Activated CD4-positive, alpha-beta T cell treated with anti-CD3 and anti-CD28 coated beads, Interleukin-2, amount 50 U/mL, for 1 hour (primary cell): Measurements from ENCODE around the gene SCN5A.

ENCODE experiments used
- DNase-seq: peaks from one replicate; pipeline ENCODE4 v3.0.0-alpha.2; 2020

The SCN5A gene

DNA sequence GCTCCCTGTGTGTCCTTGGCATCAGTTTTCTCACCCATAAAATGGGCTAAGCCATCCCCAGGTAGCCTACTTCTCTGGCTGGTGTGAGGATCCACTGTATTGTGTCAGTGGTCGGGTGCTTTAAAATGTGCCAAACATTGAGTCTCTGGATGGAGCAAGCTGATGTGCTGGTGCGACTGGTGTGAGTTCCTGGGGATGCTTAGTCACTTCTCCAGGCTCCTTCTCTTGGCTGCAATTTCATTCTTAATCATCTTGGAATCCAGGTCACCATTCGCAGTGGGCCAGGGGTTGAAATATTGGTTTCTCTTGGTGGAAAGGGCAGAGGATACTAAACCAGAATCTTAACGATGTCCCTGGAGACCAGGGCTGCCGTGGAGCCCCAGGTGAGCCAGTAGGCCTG lies 29.3 kb downstream of the SCN5A start:
- DNase-seq = no peak

DNA sequence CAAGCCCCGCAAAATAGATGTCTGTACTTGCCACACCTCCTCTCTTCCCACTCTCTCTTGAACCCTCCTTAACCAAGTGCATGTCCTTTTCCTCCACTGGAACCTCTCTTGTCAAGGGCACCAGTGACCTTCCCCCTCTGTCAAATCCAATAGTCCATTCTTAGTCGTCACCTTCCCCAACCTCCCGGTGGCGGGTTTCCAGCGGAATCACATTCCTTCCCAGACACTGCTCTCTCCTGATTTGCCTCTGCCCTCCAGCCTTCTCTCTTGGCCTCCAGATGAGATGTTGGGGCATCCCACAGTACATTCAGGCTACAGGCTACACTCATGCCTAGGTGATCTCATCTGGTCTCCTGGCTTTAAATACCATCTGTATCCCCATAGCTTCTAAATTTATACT lies 31.1 kb downstream of the SCN5A start:
- no peak for DNase-seq

DNA sequence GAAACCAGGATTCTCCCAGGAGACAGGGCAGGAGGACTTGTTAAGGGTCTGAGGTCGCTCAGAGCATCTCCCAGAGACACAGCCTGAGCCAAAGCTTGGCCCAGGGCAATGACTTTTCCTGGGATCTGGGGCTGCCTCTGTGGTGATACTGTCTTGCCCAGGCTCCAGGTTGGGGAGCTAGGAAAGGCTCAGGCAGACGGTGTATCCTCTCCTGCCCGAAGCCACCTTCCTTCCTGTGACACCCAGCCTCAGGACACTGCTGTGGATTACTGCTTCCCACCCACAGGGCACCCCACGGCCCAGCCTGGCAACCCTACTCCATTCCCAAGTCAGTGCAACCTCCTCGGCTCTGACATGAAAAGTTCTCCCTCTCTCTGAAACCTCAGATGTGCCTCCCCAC lies 31.9 kb downstream of the SCN5A start:
- DNase-seq = no peak

DNA sequence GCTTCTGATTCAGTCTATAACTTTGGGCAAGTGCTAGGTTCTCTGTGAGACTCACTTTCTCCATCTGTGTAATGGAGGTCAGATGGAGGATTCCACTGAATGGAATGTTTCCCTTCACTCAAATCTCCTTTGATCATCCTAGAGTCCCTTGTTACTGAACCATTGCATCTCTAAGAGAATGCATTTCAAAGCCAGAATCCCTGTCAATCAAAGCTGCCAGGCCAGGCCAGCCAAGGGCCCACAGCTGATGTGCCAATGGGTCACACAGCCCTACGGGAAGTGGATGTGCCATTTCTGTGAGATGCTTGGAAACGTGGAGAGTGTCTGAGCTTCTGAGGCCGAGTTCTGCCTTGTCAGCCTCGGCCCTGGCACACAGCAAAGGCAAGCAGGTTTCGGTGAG lies 32.4 kb downstream of the SCN5A start:
- DNase-seq = no peak

DNA sequence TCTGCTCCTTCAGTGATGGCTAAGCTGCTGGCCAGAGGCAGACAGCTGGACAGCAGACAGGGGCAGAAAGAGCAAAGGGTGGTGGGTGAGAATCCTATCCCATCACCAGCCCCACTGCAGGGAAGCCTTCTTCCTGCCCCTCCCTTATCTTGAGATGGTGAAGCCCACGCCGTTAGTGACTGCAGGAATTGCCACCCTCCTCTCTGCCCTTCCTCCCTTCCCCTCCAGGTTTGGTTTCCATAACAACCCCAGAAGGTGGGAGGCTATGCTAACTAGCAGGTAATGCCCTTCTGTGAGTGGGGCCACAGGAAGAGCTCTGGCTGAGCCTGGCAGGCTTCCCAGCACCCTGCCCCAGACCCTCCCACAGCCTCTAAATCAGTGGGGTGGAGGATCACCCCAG lies 32.8 kb downstream of the SCN5A start:
- DNase-seq = no peak

DNA sequence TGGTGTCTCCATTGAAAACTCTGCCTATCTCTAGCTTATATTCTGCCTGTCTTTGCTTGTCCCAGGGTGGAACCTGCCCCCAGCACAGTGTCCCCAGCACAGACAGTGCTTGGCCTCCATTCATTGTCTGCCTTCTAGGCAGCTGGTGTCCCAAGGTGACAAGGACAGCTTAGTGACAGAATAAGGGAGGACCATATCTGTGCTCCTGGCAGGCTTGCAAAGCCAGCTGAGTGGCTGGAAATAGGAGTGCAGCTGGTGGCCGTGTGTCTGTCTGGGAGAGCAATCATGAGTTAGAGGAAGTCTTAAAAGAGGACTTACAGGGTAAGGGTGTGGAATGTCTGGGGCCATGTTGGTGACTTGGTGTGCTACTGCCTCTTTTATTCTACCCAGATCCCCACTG lies 33.4 kb downstream of the SCN5A start:
- DNase-seq = no peak

DNA sequence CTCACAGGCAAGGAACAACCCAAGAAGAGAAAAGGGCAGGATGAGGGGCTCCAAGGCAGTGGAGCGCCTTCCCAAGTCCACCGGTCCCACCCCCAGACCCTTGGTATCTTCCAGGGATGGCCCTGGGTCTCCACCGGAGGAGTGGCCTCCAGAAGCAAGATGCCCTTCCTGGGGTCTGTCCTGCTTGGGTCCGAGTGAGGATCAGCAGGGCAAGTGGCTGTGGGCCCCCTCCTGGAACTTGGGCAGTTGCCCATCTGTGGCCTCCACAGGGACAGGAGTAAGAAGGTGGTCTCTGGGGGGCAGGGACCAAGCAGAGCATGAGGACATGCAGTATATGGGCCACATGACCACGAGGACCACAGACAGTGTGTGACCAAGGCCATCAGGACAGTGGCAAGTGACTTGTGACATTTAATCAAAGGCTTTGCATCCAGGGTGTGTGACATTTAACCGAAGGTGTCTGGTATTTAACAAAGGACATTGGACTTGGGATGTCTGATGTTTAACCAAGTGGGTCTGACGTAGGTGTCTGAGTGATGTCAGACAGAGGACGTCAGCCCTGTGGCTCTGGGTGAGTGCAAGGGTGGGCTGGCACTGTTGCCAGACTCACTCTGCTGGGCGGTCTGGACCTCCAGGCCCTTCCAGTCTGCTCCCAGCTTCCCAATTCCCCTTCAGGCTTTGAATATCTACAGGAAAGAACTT lies 34.7 kb downstream of the SCN5A start:
- no peak for DNase-seq

DNA sequence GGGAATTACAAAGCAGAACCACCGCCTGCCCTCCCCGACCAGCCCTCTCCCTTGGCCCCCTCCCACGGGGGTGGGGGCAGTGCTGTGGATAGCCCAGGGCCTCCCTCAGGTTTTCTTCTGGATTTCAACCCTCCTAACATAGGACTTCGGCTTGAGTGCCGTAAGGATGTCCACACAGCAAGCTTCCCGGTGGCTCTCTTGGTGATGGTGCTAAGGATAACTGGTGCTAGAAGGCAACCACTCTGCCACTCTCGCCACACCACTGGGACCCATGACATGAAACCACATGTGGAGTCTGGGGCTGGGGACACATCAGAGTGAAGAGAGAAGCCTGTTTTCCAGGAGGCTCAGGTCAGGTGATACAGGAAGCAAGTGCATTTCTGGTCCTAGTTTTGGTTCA lies 35.4 kb downstream of the SCN5A start:
- DNase-seq = no peak

DNA sequence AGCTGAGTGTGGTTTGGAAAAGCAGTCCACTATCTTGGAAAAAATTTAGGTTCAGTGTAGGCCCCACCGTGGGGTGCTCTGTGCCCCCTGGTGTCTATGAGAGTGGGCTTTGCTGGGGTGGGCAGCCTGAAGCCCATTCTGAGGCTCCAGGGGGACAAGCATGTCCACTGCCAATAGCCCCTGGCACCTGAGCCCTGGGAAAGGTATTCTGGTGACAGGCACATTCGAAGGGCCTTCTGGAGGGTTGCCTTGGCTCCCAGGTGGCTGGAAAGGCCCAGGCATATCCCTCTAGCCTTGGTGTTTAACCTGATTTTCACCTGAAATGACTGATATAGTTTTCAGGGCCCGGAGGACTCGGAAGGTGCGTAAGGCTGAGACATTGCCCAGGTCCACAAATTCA lies 36.1 kb downstream of the SCN5A start:
- DNase-seq = no peak

DNA sequence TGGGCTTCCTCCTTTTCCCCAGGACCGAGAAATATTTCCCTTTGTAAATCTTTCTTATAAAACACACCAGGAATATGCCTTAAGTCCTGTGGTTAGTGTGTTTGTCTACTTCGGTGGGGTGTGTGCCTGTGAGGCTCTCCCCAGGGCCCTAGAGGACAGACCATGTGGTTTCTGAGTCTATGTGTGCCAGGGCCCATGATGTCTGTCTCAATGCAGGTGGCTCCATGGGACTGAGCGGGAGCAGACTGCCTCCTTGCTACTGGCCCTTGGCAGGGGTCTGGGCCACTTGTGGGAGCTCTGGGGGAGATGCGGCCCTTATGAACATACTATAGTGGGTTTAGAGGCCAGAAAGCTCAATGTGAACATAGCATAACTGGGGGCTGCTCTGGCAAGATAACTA lies 37.6 kb downstream of the SCN5A start:
- DNase-seq = no peak

DNA sequence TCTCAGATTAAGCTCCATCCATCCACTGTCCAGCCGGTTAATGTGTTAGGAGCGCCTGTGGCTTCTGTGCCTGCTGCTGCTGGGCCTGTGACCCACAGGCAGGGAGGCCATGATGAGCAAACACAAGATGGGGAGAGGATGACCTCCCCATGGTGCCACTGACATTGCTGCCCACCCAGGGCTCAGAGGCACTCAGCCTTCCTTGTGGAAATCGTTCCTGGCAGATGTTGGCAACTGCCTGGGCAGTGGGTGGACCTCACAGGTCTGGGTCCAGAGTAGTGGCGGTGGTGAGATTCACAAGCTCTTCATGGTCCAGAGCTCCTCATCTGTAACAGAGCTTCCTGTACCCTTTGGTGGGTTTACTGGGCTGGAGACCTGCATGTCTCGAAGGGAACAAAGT lies 38.6 kb downstream of the SCN5A start:
- no peak for DNase-seq

DNA sequence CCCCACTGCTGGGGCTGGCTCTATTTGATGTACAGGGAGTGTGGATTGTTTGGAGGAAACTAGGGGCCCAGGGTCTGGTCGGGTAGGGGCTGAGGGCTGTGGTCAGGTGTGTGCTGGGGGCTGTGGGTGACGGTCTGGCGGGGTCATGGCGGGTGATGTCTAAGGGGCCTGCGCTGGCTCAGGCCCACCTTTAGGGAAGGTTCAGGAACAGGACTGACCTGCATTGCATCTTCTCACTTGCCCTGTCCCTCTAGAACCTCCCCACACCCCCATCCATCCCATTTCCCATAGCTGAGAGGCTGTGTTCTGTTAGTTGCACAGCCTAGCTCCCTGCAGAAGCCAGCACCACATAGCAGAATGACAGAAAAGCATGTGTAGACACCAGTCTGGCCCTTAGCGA lies 39.1 kb downstream of the SCN5A start:
- no peak for DNase-seq

DNA sequence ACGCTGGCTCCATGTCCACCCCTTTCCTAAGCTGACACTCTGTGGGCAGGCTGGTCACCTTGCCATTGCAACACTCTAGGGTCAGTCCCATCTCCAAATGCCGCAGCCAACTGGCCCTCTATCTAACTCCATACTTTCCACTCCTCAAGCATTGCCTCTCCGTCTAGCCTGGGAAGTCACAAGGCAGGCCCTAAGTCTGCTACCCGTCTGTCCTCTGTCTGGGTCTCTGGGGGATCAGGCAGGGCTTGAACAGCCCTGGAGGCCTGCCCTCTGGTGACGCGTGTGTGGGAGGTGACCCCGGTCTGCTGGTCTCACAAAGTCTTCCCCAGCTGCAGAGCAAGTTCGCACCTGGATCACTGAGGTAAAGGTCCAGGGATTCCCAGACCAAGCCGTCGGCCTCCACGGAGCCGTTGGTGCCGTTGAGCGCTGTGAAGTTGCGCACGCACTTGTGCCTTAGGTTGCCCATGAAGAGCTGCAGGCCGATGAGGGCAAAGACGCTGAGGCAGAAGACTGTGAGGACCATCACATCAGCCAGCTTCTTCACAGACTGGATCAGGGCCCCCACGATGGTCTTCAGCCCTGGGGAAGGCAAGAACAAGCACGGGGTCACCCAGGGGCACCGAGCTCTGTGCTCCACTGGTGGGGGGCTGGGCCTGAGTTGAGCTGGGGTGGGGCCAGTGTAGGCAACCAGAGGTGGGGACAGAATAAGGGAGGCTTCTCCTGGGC lies 39.9 kb downstream of the SCN5A start:
- DNase-seq = no peak

DNA sequence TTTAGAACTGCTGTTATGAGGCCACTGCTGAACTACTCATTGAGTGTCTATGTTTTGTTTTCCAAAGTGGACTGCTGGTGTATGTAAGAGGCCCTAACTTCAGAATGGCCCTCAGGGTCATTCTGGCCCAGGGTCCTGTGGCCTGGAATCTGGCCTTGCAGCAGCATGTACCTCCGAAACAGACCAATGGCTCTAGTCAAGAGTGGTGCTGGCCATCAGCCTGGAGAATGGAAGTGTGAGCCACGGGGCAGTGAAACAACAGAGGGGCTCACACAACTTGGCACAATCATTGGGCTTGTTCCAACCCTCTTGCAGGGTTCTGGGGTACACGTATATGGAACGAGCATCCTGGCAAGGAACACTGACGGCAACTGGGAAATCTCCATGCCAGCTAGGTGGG lies 40.5 kb downstream of the SCN5A start:
- no peak for DNase-seq

DNA sequence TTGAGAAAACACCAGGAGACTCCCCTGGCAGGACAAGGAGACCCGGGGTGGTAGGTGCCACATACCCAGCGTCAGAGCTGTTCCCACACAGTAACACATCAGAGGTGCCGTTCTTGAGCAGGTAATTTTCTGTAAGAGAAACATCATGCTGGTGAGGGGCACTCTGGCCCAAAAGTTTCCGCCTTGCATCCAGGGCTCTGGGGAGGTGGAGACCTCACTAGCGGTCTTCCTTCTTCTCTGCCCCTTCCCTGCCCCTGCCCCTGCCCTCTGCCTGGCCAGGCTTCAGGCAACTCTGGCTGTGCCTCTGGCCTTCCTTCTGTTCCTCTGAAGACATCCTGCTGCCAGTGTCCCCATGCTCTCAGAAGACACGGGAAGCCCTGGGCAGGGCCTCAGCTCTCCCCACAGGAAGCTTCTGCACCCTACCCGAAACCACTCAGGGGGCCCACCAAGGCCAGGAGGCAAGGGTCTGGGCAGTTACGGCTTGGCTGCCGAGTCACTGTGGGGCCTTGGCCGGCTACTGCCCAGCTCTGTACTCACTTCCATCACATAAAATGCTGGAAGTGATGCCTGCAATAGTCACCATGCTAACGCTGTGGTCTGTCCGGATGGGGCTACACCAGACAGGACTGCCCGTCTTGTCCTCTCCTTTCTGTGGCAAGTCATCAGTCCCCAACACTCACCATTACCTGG lies 41.3 kb downstream of the SCN5A start:
- no peak for DNase-seq

DNA sequence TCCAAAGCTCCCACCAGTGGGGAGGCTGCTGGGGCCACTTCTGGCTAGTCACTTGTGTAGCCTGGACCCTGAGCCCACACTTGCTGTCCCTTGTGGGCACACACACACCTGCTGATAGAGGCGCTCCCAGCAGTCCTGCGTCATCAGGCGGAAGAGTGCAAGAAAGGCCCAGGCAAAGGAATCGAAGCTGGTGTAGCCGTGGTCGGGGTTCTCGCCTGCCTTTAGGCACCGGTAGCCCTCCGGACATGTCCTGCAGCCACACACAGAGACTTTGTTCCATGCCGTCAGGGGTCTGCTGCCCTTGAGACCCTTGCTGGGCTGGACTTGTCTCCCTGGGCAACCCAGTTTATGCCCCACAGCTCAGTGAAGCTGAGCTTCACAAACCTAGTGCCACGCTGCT lies 42.9 kb downstream of the SCN5A start:
- no peak for DNase-seq

DNA sequence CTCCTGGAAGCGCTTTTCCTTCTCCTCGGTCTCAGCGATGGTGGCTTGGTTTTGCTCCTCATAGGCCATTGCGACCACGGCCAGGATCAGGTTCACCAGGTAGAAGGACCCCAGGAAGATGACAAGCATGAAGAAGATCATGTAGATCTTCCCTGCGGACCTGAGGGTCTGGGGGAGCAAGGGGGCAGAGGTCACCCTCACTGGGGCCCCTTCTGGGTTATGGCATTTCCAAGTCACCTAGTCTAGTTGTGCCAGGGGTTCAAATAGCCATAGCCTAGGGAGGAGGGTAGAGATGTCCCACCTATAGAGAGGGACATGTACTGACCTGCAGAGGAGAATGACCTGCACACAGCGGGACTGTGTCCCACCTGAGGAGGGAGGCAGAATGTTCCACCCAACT lies 43.5 kb downstream of the SCN5A start:
- DNase-seq = no peak

DNA sequence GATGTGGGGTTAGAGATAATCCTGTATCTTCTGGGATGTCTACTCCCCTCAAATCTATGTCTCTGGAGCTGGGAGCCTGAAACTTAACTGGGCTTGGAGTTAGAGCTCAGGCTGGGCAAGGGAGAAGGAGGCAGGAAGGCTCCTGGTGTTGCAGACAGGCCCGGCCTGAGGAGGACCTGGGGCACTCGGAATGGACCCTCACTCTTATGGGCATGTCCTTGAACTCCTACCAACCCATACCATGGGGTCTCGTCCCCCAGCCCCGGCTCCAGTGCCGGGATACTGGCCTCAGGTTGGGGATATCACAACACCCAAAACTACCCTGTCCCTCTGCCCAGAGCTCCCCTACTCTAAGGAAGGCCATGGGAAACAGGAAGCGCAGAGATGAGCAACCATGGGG lies 45.2 kb downstream of the SCN5A start:
- no peak for DNase-seq

DNA sequence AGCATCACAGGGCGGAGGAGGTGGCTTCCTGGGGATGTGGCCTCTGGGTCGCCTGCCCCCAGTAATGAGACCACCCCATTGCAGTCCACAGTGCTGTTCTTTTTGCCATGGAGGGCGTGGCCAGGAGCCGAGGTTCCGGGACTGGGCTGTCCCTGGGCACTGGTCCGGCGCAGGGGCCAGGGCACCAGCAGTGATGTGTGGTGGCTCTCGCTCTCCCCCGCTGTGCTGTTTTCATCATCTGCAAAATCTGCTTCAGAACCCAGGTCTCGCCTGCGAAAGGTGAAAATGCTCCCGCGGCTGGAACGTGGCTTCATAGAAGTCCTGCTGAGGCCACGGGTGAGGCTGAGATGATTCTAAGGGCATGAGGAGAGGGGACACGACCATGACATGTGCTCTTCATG lies 45.8 kb downstream of the SCN5A start:
- DNase-seq = no peak

DNA sequence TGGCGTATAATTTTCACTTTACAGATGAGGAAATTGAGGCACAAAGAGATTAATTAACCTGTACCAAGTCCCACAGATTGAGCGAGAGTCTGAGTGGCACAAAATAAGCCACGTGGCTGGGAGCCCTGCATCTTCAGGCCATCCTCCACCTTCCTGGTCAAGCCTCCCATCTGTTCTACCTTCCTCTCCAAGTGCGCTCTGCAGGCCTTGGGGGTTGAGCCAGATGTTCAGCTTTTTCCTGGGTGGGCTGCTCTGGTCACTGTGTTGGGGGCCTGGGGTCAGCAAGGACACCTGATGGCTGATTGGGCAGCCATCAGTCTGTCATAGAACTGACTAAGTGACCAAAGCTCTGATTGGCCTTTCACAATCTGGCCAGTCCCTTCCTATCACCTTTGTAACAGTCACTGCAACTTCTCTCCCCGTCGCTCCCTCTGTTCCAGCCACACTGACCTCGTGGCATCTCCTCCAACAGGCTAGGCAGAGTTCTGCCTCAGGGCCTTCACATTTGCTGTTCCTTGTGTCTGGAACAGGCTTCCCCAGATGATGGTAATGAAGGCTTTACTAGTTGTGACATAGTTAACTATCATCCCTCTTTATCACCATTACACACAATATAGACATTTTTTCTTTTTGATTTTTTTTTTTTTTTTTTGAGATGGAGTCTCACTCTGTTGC lies 46.8 kb downstream of the SCN5A start:
- no peak for DNase-seq

DNA sequence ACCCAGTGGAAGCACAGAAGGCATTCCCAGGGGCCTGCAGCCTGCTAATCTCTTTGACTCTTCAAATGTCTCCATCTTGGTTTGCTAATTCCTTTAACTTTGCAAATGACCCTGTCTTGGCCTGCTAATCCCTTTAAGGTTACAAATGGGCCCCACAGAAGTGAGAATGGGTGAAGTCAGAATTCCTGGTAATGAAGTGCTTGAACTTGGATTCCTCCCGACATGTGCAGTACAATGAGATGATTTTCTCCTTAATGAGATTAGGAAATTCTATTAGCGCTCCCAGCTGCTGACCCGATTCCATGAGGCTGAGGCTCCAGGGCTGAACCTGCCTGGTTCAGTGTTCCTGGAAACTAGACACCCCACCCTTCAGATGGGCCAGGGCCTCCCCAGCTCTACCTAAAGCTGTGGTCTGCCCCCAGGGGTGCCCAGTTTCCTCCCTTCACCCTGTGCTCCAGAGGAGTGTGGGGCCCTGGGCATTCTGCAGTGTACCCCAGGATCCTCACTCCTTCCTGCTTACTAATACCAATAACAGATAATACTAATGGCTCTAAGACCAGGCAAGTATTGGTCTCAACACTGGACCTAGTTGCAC lies 47.4 kb downstream of the SCN5A start:
- DNase-seq = no peak

DNA sequence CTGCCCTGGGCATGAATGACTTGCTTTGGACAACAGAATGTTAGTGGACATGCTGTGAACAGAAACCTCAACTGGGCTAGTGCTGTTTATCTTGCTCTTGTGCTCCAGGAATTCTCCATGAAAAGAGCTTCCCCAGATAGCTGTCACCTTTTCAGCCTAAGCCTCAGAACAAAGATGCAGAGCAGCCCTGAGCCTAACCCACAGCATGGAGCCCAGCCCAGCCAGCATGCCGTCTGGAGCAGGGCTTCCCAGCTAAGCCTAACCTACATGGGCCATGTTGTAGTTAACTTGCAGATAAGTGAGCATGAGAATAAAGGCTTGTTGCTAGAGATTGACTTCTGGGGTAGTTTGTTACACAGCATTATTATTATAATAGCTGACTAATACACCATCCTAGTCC lies 48.9 kb downstream of the SCN5A start:
- no peak for DNase-seq

DNA sequence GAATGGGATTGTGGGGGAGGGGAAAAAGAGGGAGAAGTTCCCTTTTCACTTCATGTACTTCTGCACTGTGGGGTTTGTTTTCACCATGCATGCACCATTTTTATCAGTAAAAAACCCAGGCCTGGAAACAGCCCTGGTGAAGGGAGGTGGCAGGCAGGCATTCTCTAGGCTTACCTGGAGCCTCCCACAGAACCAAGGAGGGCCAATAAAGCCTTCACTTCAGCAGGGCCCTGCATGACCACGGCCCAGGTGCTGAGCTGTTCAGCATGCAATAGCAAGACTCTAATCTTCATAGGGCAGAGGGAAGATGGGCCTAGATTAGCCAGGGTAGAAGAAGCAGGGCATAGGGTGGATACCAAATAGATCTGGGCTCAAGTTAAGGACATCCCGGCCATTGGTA lies 49.6 kb downstream of the SCN5A start:
- no peak for DNase-seq
